Mucosa of descending colon (tissue), 3 donors: ENCODE data around the gene CDC42BPA. TPM values are rescaled to one million over a fixed set of nuclear protein-coding genes. Genes with fewer than 3 reads are reported as not detected.

ENCODE experiments used
- ATAC-seq: fragments of 200-7000 bp; cut with Tn5 transposase; one replicate; pipeline ENCODE4 v1.9.1; 2020; ENCODE audit warnings: mild to moderate bottlenecking, moderate library complexity
- DNase-seq, 3 donors: peaks; one replicate each; pipeline ENCODE4 v3.0.0-alpha.2; 2020
- H3K36me3 ChIP-seq: fragments of 200-600 bp; one replicate; pipeline ENCODE4 v1.8.0; 2021; ENCODE audit warnings: low read depth, mild to moderate bottlenecking
- H3K4me1 ChIP-seq: fragments of 200-600 bp; one replicate; pipeline ENCODE4 v1.8.0; 2021; ENCODE audit warnings: low read depth, mild to moderate bottlenecking
- H3K4me3 ChIP-seq: fragments of 200-600 bp; one replicate; pipeline ENCODE4 v1.8.0; 2021; ENCODE audit warnings: mild to moderate bottlenecking
- H3K9me3 ChIP-seq: fragments of 200-600 bp; one replicate; pipeline ENCODE4 v1.8.0; 2021; ENCODE audit warnings: mild to moderate bottlenecking
- intact Hi-C, 2 donors: fragments of 100-400 bp; cut with DNase I in 1 of 2; cut with micrococcal nuclease in 1 of 2; formaldehyde crosslinking; loops; one replicate each; pipeline versions ENCODE4 v1.11.0 to v1.11.1; 2022; cut with DNase I, micrococcal nuclease
- total RNA-seq, 3 donors: library from RNA; stranded (reverse); fragmentation: NEBNext Ultra II Directional in 2 of 3; extraction: Animal tissue kit (Norgen Biotek cat#: 25700) in 2 of 3; gene quantifications; one replicate each; pipeline versions ENCODE4 v1.2.1 to v1.2.4, GENCODE V29; 2021 to 2023
- TF ChIP-seq, protein P1 (sequence below): fragments of 200-600 bp; IDR thresholded peaks from one replicate; pipeline ENCODE4 v1.8.0; 2022; ENCODE audit warnings: antibody characterized with exemption, mild to moderate bottlenecking
- donor health status: DM: no; HTN: no; CAD: no; lungs with moderate emphysema.
- donor health status: DM: no; HTN: no; CAD: no.
- donor health status: DM: no; HTN: yes; CAD: no.

Gene CDC42BPA
- total RNA-seq, 3 donors from 2014 or later, result 32.6 to 70.7 (median 50.2) TPM

DNA sequence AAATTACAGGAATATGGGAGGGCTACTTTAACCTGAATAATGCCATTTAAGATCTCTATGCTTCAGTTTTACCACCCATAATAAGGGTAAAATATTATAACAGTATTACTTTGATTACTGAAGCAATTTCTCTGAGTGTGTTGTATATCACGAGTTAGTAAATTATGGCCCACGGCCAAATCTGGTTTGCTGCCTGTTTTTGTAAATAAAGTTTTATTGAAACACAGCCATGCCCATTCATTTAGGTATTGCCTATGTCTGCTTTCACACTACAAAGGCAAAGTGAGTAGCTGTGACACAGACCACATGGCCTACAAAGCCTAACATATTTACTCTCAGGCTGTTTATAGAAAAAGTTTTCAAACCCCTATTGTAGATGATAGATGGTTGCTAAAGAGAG is 156.8 kb downstream of the CDC42BPA start:
- Histone ChIP-seq H3K9me3 (no peaks in the 10 kb centered on the region), H3K4me1 (no peaks in the 10 kb centered on the region), H3K4me3 (no peak overlapping the region), H3K36me3 (no peaks in the 10 kb centered on the region)
- no peak for DNase-seq
- intact Hi-C loops, result no loop called here
- TF ChIP-seq, protein P1, sequence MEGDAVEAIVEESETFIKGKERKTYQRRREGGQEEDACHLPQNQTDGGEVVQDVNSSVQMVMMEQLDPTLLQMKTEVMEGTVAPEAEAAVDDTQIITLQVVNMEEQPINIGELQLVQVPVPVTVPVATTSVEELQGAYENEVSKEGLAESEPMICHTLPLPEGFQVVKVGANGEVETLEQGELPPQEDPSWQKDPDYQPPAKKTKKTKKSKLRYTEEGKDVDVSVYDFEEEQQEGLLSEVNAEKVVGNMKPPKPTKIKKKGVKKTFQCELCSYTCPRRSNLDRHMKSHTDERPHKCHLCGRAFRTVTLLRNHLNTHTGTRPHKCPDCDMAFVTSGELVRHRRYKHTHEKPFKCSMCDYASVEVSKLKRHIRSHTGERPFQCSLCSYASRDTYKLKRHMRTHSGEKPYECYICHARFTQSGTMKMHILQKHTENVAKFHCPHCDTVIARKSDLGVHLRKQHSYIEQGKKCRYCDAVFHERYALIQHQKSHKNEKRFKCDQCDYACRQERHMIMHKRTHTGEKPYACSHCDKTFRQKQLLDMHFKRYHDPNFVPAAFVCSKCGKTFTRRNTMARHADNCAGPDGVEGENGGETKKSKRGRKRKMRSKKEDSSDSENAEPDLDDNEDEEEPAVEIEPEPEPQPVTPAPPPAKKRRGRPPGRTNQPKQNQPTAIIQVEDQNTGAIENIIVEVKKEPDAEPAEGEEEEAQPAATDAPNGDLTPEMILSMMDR, result no peak
- no peak for ATAC-seq

DNA sequence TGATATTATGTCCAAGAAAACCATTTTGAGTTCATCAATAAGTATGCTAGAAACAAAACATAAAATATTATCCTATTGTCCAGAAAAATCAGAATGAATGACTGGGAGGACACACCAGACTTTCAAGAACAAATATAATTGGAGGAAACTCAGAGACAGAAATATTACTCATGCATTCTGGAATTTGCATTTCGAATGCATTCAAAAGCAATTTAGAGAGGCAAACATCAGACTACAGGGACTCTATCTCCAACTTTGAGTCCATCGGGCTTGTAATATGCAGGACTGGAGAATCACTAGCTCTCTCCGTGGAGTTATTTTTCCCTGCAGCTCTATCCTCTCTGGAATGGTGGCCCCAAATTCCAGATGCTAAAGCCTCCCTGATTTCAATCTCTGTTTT is 161.8 kb downstream of the CDC42BPA start:
- Histone ChIP-seq H3K36me3 (no peaks in the 10 kb centered on the region), H3K4me3 (no peak overlapping the region), H3K4me1 (no peaks in the 10 kb centered on the region), H3K9me3 (no peaks in the 10 kb centered on the region)
- no peak for DNase-seq
- no peak for ATAC-seq
- intact Hi-C loops, result no loop called here
- TF ChIP-seq, protein P1, result no peak

GRCh38 chr1:227155688-227156087 is 162.6 kb downstream of the CDC42BPA start:
- intact Hi-C loops, result no loop called here
- no peaks in the 10 kb centered on the region for H3K36me3 ChIP-seq
- H3K4me3 ChIP-seq, result no peak overlapping the region
- no peaks in the 10 kb centered on the region for H3K9me3 ChIP-seq
- TF ChIP-seq, protein P1, result no peak
- ATAC-seq (no peak), DNase-seq (no peak)
- H3K4me1 ChIP-seq, result no peaks in the 10 kb centered on the region

GRCh38 chr1:227155004-227155403 is 163.3 kb downstream of the CDC42BPA start:
- Histone ChIP-seq H3K4me1 (no peaks in the 10 kb centered on the region), H3K9me3 (no peaks in the 10 kb centered on the region), H3K4me3 (no peak overlapping the region), H3K36me3 (no peaks in the 10 kb centered on the region)
- TF ChIP-seq, protein P1, result no peak
- no peak for DNase-seq
- intact Hi-C loops, result no loop called here
- ATAC-seq, result no peak

DNA sequence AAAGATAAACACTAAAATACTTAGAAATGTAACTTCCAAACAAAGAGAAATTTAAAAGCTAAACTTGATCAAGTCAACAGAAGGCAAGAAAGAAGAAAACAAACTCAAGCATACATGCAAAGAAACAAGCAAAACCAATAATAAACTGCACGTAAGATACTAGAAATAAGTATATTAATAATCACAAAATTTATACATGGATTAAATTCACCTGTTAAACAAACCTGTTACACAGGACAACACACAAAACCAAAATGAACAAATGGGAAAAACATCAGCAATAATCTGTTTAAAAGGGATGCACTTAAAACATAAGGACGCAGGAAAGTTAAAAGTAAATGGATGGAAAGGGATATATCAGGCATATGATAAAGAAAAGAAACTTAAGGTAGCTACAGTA is 165.8 kb downstream of the CDC42BPA start:
- ATAC-seq, result no peak
- intact Hi-C loops, result no loop called here
- Histone ChIP-seq H3K4me1 (no peaks in the 10 kb centered on the region), H3K4me3 (no peak overlapping the region), H3K36me3 (no peaks in the 10 kb centered on the region), H3K9me3 (no peaks in the 10 kb centered on the region)
- TF ChIP-seq, protein P1, result no peak
- DNase-seq, result no peak

GRCh38 chr1:227140376-227140775 is 177.9 kb downstream of the CDC42BPA start:
- no peaks in the 10 kb centered on the region for H3K9me3 ChIP-seq
- H3K36me3 ChIP-seq, result no peaks in the 10 kb centered on the region
- intact Hi-C loops, result no loop called here
- DNase-seq (no peak), ATAC-seq (no peak)
- no peak overlapping the region for H3K4me3 ChIP-seq
- no peaks in the 10 kb centered on the region for H3K4me1 ChIP-seq
- TF ChIP-seq, protein P1, result no peak
